Psoas muscle (tissue), 8 donors: ENCODE data around the gene INIP. TPM values are rescaled to one million over a fixed set of nuclear protein-coding genes. Genes with fewer than 3 reads are reported as not detected.

Source experiments
- ATAC-seq, 4 donors: fragments of 200-7000 bp; cut with Tn5 transposase; one replicate each; pipeline ENCODE4 v1.9.1; 2020; ENCODE audit warnings: moderate library complexity in 3 of 4, mild to moderate bottlenecking in 2 of 4
- DNase-seq, 2 donors: peaks; one replicate each; pipeline ENCODE4 v3.0.0-alpha.2; 2020
- H3K27ac ChIP-seq: fragments of 200-600 bp; one replicate; pipeline ENCODE4 v1.8.0; 2022
- H3K27me3 ChIP-seq, 3 donors: fragments of 200-600 bp in 1 of 3; one replicate each; pipeline versions ENCODE4 v1.6.1 to v1.8.0; 2013 to 2022; ENCODE audit warnings: low read length in 2 of 3, mild to moderate bottlenecking in 2 of 3, moderate library complexity in 1 of 3; ENCODE audit not compliant: insufficient read depth in 3 of 3
- H3K36me3 ChIP-seq, 2 donors: fragments of 200-600 bp in 1 of 2; one replicate each; pipeline versions ENCODE4 v1.6.1 to v1.8.0; 2013 to 2022; ENCODE audit warnings: low read depth in 1 of 2, mild to moderate bottlenecking in 1 of 2, moderate library complexity in 1 of 2; ENCODE audit not compliant: insufficient read depth in 1 of 2
- H3K4me1 ChIP-seq: fragments of 200-600 bp; one replicate; pipeline ENCODE4 v1.8.0; 2022
- H3K4me3 ChIP-seq: fragments of 200-600 bp; one replicate; pipeline ENCODE4 v1.8.0; 2022; ENCODE audit warnings: mild to moderate bottlenecking
- H3K9me3 ChIP-seq: fragments of 200-600 bp; one replicate; pipeline ENCODE4 v1.8.0; 2022
- WGBS, 3 donors: extraction: QIAGEN DNeasy Blood & Tissue Kit; methylation state at CpG; one replicate each; pipeline versions ENCODE4 v1.1.6 to v1.1.7; 2013; 5-methylcytosine and 5-hydroxymethylcytosine counted together
- intact Hi-C, 2 donors: fragments of 100-400 bp; cut with DNase I; formaldehyde crosslinking; loops; one replicate each; pipeline versions ENCODE4 v1.11.0 to v1.14.2; 2022
- polyA plus RNA-seq, 3 donors: library from polyadenylated mRNA; stranded (reverse); fragments of 200-250 nt; gene quantifications; one replicate each; pipeline ENCODE4 v1.2.3, GENCODE V29; 2013
- total RNA-seq, 4 donors: library from RNA; stranded (reverse); fragmentation: NEBNext Ultra II Directional in 2 of 4; extraction: Animal tissue kit (Norgen Biotek cat#: 25700) in 2 of 4; gene quantifications; one replicate each; pipeline versions ENCODE4 v1.2.1 to v1.2.4, GENCODE V29; 2021 to 2023
- TF ChIP-seq, protein P1 (sequence below): fragments of 200-600 bp; IDR thresholded peaks from one replicate; pipeline ENCODE4 v1.8.0; 2022; ENCODE audit warnings: antibody characterized with exemption
- donor health status: healthy with polysubstance abuse.
- donor health status: DM: no; HTN: no; CAD: no; lungs with moderate emphysema.
- donor health status: Bipolar disorder and iron deficiency.
- donor health status: healthy.
- donor health status: DM: yes; HTN: yes; CAD: no.
- donor health status: DM: no; HTN: no; CAD: no.
- donor health status: DM: no; HTN: no; CAD: no.
- donor health status: DM: yes; HTN: yes; CAD: no.

The INIP gene
- total and polyA plus RNA-seq, 7 donors, result 3.7 to 17.2 (median 9.1) TPM

DNA sequence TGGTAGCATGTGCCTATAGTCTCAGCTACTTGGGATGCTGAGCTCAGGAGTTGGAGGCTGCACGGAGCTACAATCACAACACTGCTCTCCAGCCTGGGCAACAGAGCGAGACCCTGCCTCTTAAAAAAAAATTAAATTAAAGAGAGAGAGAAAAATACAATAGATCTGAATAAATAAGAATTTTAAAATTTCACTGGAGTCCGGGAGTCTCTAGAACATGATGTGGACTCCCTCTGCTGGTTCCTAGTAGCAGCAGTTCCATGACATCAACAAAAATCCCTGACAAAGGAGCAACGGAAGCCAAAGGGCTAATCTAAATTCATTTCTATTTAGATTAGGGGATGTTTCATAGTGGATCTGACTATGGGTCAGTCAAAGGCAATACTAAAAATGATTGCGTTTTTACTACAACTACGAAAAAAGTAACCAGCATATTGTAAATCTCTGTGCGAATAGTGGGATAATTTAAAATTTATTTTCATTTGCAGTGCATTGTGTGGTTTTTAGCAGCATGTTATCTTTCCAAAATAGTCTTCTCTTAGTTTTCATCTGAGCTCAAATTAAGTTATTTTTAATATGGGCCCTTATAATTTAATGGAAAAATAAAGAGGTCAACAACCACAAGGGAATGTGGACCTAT lies 6.7 kb downstream of the INIP start:
- 84 to 87% (median 87%) methylated on average over 7 of the region's 7 CpGs for WGBS, 3 donors
- intact Hi-C loops, result loop anchor here in 1 of 2 donors (10.0 kb wide), 1 partner anchor 84 kb away; no protein-coding TSS in a partner anchor
- H3K4me1 ChIP-seq, result no peaks in the 10 kb centered on the region
- H3K27ac ChIP-seq, result no peak overlapping the region
- no peak for DNase-seq
- H3K36me3 ChIP-seq, result peaks cover 0 to 6% of the 10 kb centered on the region in 2 donors
- H3K27me3 ChIP-seq, result no peaks in the 10 kb centered on the region
- no peak for ATAC-seq
- H3K9me3 ChIP-seq, result no peaks in the 10 kb centered on the region
- no peak overlapping the region for H3K4me3 ChIP-seq
- TF ChIP-seq, protein P1, sequence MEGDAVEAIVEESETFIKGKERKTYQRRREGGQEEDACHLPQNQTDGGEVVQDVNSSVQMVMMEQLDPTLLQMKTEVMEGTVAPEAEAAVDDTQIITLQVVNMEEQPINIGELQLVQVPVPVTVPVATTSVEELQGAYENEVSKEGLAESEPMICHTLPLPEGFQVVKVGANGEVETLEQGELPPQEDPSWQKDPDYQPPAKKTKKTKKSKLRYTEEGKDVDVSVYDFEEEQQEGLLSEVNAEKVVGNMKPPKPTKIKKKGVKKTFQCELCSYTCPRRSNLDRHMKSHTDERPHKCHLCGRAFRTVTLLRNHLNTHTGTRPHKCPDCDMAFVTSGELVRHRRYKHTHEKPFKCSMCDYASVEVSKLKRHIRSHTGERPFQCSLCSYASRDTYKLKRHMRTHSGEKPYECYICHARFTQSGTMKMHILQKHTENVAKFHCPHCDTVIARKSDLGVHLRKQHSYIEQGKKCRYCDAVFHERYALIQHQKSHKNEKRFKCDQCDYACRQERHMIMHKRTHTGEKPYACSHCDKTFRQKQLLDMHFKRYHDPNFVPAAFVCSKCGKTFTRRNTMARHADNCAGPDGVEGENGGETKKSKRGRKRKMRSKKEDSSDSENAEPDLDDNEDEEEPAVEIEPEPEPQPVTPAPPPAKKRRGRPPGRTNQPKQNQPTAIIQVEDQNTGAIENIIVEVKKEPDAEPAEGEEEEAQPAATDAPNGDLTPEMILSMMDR, result peak; percentile 12

DNA sequence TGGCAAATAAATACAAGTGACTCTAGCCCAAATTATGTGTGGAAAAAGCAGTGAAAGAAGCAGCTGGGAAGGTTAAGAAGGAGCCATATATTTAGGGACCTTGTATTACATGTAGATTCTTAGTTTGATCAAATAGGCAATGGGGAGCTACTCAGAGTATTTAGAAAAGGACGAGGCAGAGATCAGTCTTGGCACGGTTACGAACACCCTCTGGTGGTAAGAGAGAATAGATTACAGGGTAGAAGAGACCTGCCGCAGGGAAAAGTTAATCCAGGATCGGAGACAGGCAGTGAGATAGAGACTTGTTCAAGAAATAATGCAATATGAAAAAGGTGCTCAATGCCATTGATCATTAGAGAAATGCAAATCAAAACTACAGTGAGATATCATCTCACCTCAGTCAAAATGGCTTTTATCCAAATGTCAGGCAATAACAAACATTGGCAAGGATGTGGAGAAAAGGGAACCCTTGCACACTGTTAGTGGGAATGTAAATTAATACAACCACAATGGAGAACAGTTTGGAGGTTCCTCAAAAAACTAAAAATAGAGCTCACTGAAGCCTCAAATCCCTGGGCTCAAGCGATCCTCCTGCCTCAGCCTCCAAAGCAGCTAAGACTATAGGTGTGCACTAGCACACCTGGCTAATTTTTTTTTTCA lies 12.0 kb downstream of the INIP start:
- no peak for DNase-seq
- Histone ChIP-seq H3K4me3 (no peak overlapping the region), H3K9me3 (no peaks in the 10 kb centered on the region), H3K36me3 (peaks cover 0 to 9% of the 10 kb centered on the region in 2 donors), H3K27me3 (no peaks in the 10 kb centered on the region), H3K4me1 (no peaks in the 10 kb centered on the region), H3K27ac (no peak overlapping the region)
- TF ChIP-seq, protein P1, result no peak
- no peak for ATAC-seq
- intact Hi-C loops, result no loop called here
- WGBS, 3 donors, result 55 to 63% (median 61%) methylated on average over 6 of the region's 6 CpGs

DNA sequence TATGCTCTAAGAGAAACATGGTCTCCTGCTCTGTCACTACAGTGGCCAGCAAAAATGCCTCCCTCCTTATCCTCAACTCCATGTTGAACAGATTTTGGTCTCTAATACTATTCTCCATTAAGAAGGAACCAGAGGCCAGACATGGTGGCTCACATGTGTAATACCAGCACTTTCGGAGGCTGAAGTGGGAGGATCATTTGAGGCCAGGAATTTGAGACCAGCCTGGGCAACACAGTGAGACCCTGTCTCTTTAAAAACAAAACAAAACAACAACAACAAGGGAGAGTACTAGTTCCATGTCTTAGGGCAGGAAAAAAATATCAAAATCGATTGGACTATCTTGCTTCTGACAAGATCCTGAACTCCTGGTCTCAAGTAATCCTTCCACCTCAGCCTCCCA lies 14.6 kb downstream of the INIP start:
- ATAC-seq (no peak), DNase-seq (no peak)
- Histone ChIP-seq H3K4me1 (no peaks in the 10 kb centered on the region), H3K4me3 (no peak overlapping the region), H3K36me3 (peaks cover 0 to 9% of the 10 kb centered on the region in 2 donors), H3K27ac (no peak overlapping the region), H3K27me3 (no peaks in the 10 kb centered on the region), H3K9me3 (no peaks in the 10 kb centered on the region)
- WGBS, 3 donors, result 91 to 100% (median 95%) methylated on average over 2 of the region's 2 CpGs
- TF ChIP-seq, protein P1, result no peak
- intact Hi-C loops, result no loop called here

DNA sequence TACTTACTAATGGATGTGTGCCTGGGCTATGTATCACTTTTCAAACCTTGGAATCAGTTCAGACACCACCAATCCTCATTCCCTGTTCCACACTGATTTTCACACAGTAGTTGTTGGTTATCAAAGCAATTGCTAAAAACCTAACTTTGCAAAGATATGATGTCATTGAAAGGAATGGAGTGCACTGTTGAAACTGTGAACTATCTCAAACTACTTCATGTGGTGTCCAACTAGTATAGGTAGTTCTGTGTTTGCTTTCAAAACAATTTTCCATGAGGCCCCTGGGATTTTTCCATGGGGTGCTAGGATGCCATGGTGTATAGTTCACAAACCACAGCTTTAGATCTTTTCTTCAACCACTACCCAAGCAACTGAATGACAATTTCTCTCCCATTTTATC lies 17.8 kb downstream of the INIP start:
- H3K36me3 ChIP-seq, result peaks cover 4 to 9% of the 10 kb centered on the region in 2 donors
- intact Hi-C loops, result no loop called here

More for the DNA sequence above, 17.8 kb downstream of the INIP start:
- TF ChIP-seq, protein P1, result no peak
- Histone ChIP-seq H3K4me3 (no peak overlapping the region), H3K27me3 (no peaks in the 10 kb centered on the region), H3K9me3 (no peaks in the 10 kb centered on the region), H3K4me1 (no peaks in the 10 kb centered on the region), H3K27ac (no peak overlapping the region)
- no peak for DNase-seq
- ATAC-seq, result no peak
